Gastrocnemius medialis (tissue), 4 donors: ENCODE measurements around the gene ORC3. TPM values are rescaled to one million over a fixed set of nuclear protein-coding genes. Genes with fewer than 3 reads are reported as not detected.
"Not testable (repeated sequence)": the region's sequence is repeated elsewhere in the genome, so short reads cannot be mapped to it uniquely, and the experiment has no call there.

ENCODE experiments used
- ATAC-seq, 2 donors: fragments of 150-250 bp; one replicate each; pipeline ENCODE4 v1.9.1; 2016
- DNase-seq, 2 donors: peaks; one replicate each; pipeline ENCODE4 v3.0.0-alpha.2; 2019
- H3K27ac ChIP-seq, 4 donors: fragments of 200-600 bp; sonication (generic); 1 replicate in 1 of 4; 2 replicates in 3 of 4; pipeline ENCODE4 v1.5.1; 2016 to 2018; ENCODE audit warnings: mild to moderate bottlenecking in 2 of 4, moderate library complexity in 1 of 4
- H3K27me3 ChIP-seq, 3 donors: fragments of 200-600 bp; sonication (generic) in 2 of 3; 1 replicate in 1 of 3; 2 replicates in 2 of 3; pipeline versions ENCODE4 v1.5.1 to v1.6.0; 2016 to 2019; ENCODE audit warnings: mild to moderate bottlenecking in 1 of 3, moderate library complexity in 1 of 3
- H3K36me3 ChIP-seq, 2 donors: fragments of 200-600 bp; sonication (generic) in 1 of 2; one replicate each; pipeline ENCODE4 v1.5.1; 2017 to 2018
- H3K4me1 ChIP-seq, 2 donors: fragments of 200-600 bp; sonication (generic) in 1 of 2; one replicate each; pipeline ENCODE4 v1.5.1; 2016 to 2017; ENCODE audit warnings: mild to moderate bottlenecking in 2 of 2
- H3K4me3 ChIP-seq, 4 donors: fragments of 200-600 bp; sonication (generic) in 3 of 4; 1 replicate in 1 of 4; 2 replicates in 3 of 4; pipeline ENCODE4 v1.5.1; 2016 to 2019; ENCODE audit warnings: mild to moderate bottlenecking in 2 of 4
- H3K9me3 ChIP-seq, 3 donors: fragments of 200-600 bp; sonication (generic) in 2 of 3; 1 replicate in 1 of 3; 2 replicates in 2 of 3; pipeline ENCODE4 v1.5.1; 2016 to 2019
- CTCF ChIP-seq, 5 experiments: fragments of 450-650 bp in 3 of 5; fragments of 200-600 bp in 2 of 5; sonication (generic) in 2 of 5; IDR thresholded peaks in 4 of 5; conservative IDR thresholded peaks in 1 of 5; 1 replicate in 4 of 5; 2 replicates in 1 of 5; pipeline ENCODE4 v1.5.1; 2016 to 2019; ENCODE audit warnings: antibody characterized with exemption in 5 of 5, mild to moderate bottlenecking in 3 of 5, moderate library complexity in 3 of 5
- POLR2A ChIP-seq, 2 donors: fragments of 450-650 bp; IDR thresholded peaks; one replicate each; pipeline ENCODE4 v1.6.1; 2017; ENCODE audit warnings: antibody characterized with exemption in 2 of 2, mild to moderate bottlenecking in 2 of 2, moderate library complexity in 2 of 2
- in situ Hi-C, 4 donors: fragments of 200-750 bp; cut with MboI; loops; one replicate each; pipeline versions ENCODE4 v1.15.0 to v1.8.0; 2017; ENCODE audit warnings: low sequenced_read_pairs in 4 of 4
- intact Hi-C: fragments of 100-400 bp; cut with DNase I; formaldehyde crosslinking; loops from one replicate; pipeline ENCODE4 v1.15.1; 2023; ENCODE audit warnings: low total_unique reads
- total RNA-seq, 4 donors: library from RNA; depleted of rRNA; stranded (reverse); fragments of >200 nt; gene quantifications; one replicate each; pipeline versions ENCODE4 v1.1.0 to v1.2.3, GENCODE V29; 2016

Gene ORC3
- total RNA-seq, 4 donors from 2014 or later = 18.6 to 28.5 (median 22.6) TPM

DNA sequence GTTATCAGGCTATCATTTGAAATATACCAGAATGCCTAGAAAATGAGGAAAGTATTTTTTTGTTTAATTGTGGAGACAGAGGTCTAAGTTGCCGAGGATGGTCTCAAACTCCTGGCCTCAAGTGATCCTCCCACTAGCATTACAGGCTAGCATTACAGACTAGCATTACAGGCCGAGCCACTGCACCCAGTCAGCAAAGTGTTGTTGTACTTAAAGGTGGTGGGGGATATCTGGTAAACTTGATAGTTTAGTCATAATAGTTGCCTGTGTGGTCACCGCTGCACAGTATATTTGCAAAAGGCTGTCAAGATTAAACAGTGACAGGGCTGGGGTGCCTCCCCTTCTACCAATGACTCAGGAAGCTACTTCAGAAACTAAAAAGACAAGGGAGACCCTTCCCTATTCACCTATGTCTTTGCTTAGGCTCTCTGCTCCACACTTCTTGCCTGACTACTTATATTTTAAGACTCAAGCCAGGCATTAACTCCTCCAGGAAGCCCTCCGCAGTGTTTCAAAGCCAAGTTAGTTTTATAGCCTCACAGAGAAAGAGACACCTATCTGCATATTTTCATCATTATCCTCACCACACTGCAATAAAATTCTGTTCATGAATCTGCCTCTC lies 115.2 kb downstream of the ORC3 start:
- no peaks in the 10 kb centered on the region for H3K27me3 ChIP-seq
- ATAC-seq (no peak), DNase-seq (no peak)
- TF ChIP-seq CTCF (IDR thresholded peaks at IDR 0.05 in 4 of 5, conservative IDR thresholded peaks at IDR 0.05 in 1 of 5) = no peak
- TF ChIP-seq POLR2A (IDR thresholded peaks at IDR 0.05) = no peak
- peaks cover 5 to 19% of the 10 kb centered on the region in 2 donors for H3K4me1 ChIP-seq
- H3K36me3 ChIP-seq = no peaks in the 10 kb centered on the region
- no peak overlapping the region for H3K4me3 ChIP-seq
- H3K9me3 ChIP-seq = no peaks in the 10 kb centered on the region
- in situ Hi-C loops (no loop called here), intact Hi-C loops (loop anchor here (10.0 kb wide), 1 partner anchor 1330 kb away; no protein-coding TSS in a partner anchor)
- peak overlapping the region in 2 of 4 donors; percentile 59 to 66 for H3K27ac ChIP-seq

GRCh38 chr6:87706187-87706966 lies 116.4 kb downstream of the ORC3 start:
- no peak for ATAC-seq
- no peak overlapping the region for H3K4me3 ChIP-seq
- peak overlapping the region; percentile 7 to 66 (median 58) for H3K27ac ChIP-seq
- TF ChIP-seq POLR2A (IDR thresholded peaks at IDR 0.05) (no peak), CTCF (IDR thresholded peaks at IDR 0.05 in 4 of 5, conservative IDR thresholded peaks at IDR 0.05 in 1 of 5) (no peak)
- DNase-seq = no peak
- no peaks in the 10 kb centered on the region for H3K36me3 ChIP-seq
- H3K27me3 ChIP-seq = no peaks in the 10 kb centered on the region
- intact Hi-C loops (loop anchor here (10.0 kb wide), 1 partner anchor 1328 kb away; no protein-coding TSS in a partner anchor), in situ Hi-C loops (no loop called here)
- H3K4me1 ChIP-seq = peaks cover 5 to 19% of the 10 kb centered on the region in 2 donors
- H3K9me3 ChIP-seq = no peaks in the 10 kb centered on the region

GRCh38 chr6:87708581-87709427 lies 118.9 kb downstream of the ORC3 start:
- in situ Hi-C loops, H3K27ac ChIP-seq, ATAC-seq, DNase-seq, H3K27me3 ChIP-seq, H3K9me3 ChIP-seq, H3K4me3 ChIP-seq, H3K36me3 ChIP-seq: not testable (repeated sequence)
- H3K4me1 ChIP-seq = peaks cover 5 to 13% of the 10 kb centered on the region in 2 donors
- intact Hi-C loops = loop anchor here (10.0 kb wide), 1 partner anchor 1326 kb away; no protein-coding TSS in a partner anchor

DNA sequence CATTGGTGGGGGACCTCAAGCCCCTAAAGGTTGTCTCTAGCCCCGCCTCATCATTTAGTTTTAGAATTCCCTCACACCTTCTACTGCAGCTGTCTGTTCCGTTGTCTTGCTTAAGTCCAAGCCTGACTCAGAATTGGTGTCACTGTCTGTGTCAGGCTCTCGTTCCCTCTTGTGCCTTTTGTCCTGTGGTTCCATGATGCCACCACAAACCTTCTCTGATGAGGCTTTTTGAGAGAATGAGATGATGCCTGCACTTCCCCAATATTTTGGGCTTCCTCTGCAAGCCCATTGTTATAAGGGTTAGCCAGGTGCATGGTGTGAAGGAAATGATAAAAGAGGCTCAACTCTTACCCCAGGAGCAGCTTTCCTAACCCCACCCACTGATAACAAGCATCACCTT lies 120.2 kb downstream of the ORC3 start:
- H3K36me3 ChIP-seq = no peaks in the 10 kb centered on the region
- no peak for TF ChIP-seq POLR2A (IDR thresholded peaks at IDR 0.05)
- TF ChIP-seq CTCF (IDR thresholded peaks at IDR 0.05 in 4 of 5, conservative IDR thresholded peaks at IDR 0.05 in 1 of 5) = no peak
- intact Hi-C loops = no loop called here
- DNase-seq = no peak
- no peak overlapping the region for H3K4me3 ChIP-seq
- no peak overlapping the region for H3K27ac ChIP-seq
- H3K27me3 ChIP-seq = no peaks in the 10 kb centered on the region
- no peak for ATAC-seq
- peaks cover 5 to 13% of the 10 kb centered on the region in 2 donors for H3K4me1 ChIP-seq
- in situ Hi-C loops = no loop called here
- no peaks in the 10 kb centered on the region for H3K9me3 ChIP-seq

GRCh38 chr6:87712713-87713112 lies 122.8 kb downstream of the ORC3 start:
- intact Hi-C loops = not testable (repeated sequence)

More at GRCh38 chr6:87712713-87713112, 122.8 kb downstream of the ORC3 start:
- H3K27ac ChIP-seq, H3K9me3 ChIP-seq, H3K27me3 ChIP-seq, DNase-seq, H3K4me1 ChIP-seq, H3K36me3 ChIP-seq, ATAC-seq, H3K4me3 ChIP-seq, in situ Hi-C loops: not testable (repeated sequence)
